Naive thymus-derived CD4-positive, alpha-beta T cell (primary cell): ENCODE data around the gene DNAJC27. TPM values are rescaled to one million over a fixed set of nuclear protein-coding genes. Genes with fewer than 3 reads are reported as not detected.

ENCODE experiments used
- ATAC-seq: fragments of 150-1000 bp; cut with Tn5 transposase; 2 replicates; pipeline ENCODE4 v1.10.0; 2021; ENCODE audit warnings: mild to moderate bottlenecking, moderate library complexity
- CTCF ChIA-PET: fragments of 350-600 bp; sonication (Branson Sonifier 250); formaldehyde crosslinking; loops from one replicate; lab custom pipeline; 2021; ENCODE audit warnings: antibody characterized with exemption; lab: Charles Lee
- POLR2A ChIA-PET: fragments of 350-600 bp; sonication (Branson Sonifier 250); formaldehyde crosslinking; loops from one replicate; lab custom pipeline; 2021; ENCODE audit warnings: antibody characterized with exemption, inconsistent platforms; lab: Charles Lee
- DNase-seq, 9 donors: peaks; one replicate each; pipeline versions ENCODE4 v3.0.0 to v3.0.0-alpha.2; 2020 to 2022; ENCODE audit warnings: mixed read lengths in 1 of 9
- H3K27ac ChIP-seq: one replicate; pipeline ENCODE4 v1.7.0; 2013; ENCODE audit warnings: mild to moderate bottlenecking, low read depth, low read length, moderate library complexity
- H3K27me3 ChIP-seq, 2 donors: one replicate each; pipeline ENCODE4 v1.7.0; 2013; ENCODE audit warnings: low read length in 2 of 2, mild to moderate bottlenecking in 2 of 2, moderate library complexity in 2 of 2; ENCODE audit not compliant: control insufficient read depth in 2 of 2, insufficient read depth in 2 of 2
- H3K36me3 ChIP-seq, 3 experiments: 1 replicate in 2 of 3; 2 replicates in 1 of 3; pipeline ENCODE4 v1.7.0; 2013; ENCODE audit warnings: low read length in 3 of 3, mild to moderate bottlenecking in 3 of 3, moderate library complexity in 1 of 3; ENCODE audit not compliant: insufficient read depth in 3 of 3, control insufficient read depth in 2 of 3
- H3K4me1 ChIP-seq, 2 donors: one replicate each; pipeline ENCODE4 v1.7.0; 2013; ENCODE audit warnings: low read length in 2 of 2, mild to moderate bottlenecking in 2 of 2, moderate library complexity in 1 of 2; ENCODE audit not compliant: control insufficient read depth in 2 of 2, insufficient read depth in 2 of 2
- H3K4me3 ChIP-seq: 2 replicates; pipeline ENCODE4 v1.7.0; 2013; ENCODE audit warnings: mild to moderate bottlenecking, low read length
- H3K9me3 ChIP-seq, 3 experiments: 1 replicate in 2 of 3; 2 replicates in 1 of 3; pipeline ENCODE4 v1.7.0; 2013; ENCODE audit warnings: low read length in 3 of 3; ENCODE audit not compliant: control insufficient read depth in 2 of 3
- H3K27ac Mint-ChIP-seq, 9 donors: one replicate each; pipeline ENCODE4 v1.8.0; 2020 to 2022; ENCODE audit warnings: mixed read lengths in 9 of 9, mild to moderate bottlenecking in 8 of 9, moderate library complexity in 5 of 9, inconsistent platforms in 2 of 9
- H3K27me3 Mint-ChIP-seq, 5 donors: one replicate each; pipeline ENCODE4 v1.8.0; 2021 to 2022; ENCODE audit warnings: mixed read lengths in 5 of 5, mild to moderate bottlenecking in 1 of 5
- H3K36me3 Mint-ChIP-seq, 5 donors: one replicate each; pipeline ENCODE4 v1.8.0; 2020 to 2022; ENCODE audit warnings: mixed read lengths in 5 of 5, mild to moderate bottlenecking in 3 of 5, inconsistent platforms in 1 of 5
- H3K4me1 Mint-ChIP-seq, 7 donors: one replicate each; pipeline ENCODE4 v1.8.0; 2020 to 2022; ENCODE audit warnings: mixed read lengths in 7 of 7, mild to moderate bottlenecking in 3 of 7, inconsistent platforms in 1 of 7
- H3K4me3 Mint-ChIP-seq, 10 donors: one replicate each; pipeline ENCODE4 v1.8.0; 2020 to 2022; ENCODE audit warnings: mild to moderate bottlenecking in 10 of 10, mixed read lengths in 10 of 10, moderate library complexity in 6 of 10, inconsistent platforms in 2 of 10
- H3K9me3 Mint-ChIP-seq, 11 donors: one replicate each; pipeline ENCODE4 v1.8.0; 2020 to 2022; ENCODE audit warnings: mixed read lengths in 11 of 11, mild to moderate bottlenecking in 4 of 11, inconsistent platforms in 1 of 11, moderate library complexity in 1 of 11
- intact Hi-C, 2 donors: fragments of 100-400 bp; cut with micrococcal nuclease; formaldehyde crosslinking; loops; one replicate each; pipeline ENCODE4 v1.15.1; 2023
- polyA plus RNA-seq, 2 donors: library from polyadenylated mRNA; unstranded; fragments of 300-500 nt; fragmentation: Illumina TruSeq; gene quantifications; one replicate each; pipeline ENCODE4 v1.2.3, GENCODE V29; 2021
- total RNA-seq, 6 experiments: library from RNA in 5 of 6; stranded (reverse) in 5 of 6; gene quantifications; 1 replicate in 5 of 6; 2 replicates in 1 of 6; pipeline ENCODE4 v1.2.3 and lab custom pipeline; 2021 to 2026

The DNAJC27 gene
- total and polyA plus RNA-seq, 7 experiments from 2014 or later, result 3.0 to 22.0 (median 16.1) TPM

DNA sequence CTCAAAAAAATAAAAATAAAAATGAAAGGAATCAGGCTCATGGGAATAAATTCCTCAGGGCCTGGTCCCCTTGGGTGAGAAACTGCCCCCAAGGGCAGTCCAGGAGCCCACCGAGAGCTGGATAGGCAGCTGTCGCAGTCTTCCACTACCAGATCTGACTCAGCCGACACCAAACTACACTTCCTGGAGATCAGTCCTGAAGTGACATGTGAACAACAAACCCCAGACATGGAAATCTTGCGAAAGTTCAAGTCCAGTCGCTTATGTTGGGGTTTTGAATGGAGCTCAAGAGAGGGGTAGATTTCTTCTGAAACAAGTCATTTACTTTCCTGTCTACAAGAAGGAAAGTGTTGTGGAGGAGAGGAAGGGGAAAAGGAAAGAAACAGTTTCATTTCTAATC is 64.6 kb downstream of the DNAJC27 start:
- Mint-ChIP-seq H3K27me3 (no peaks in the 10 kb centered on the region), H3K27ac (no peak overlapping the region), H3K9me3 (peaks cover 0 to 5% (median 0%) of the 10 kb centered on the region in 11 donors), H3K36me3 (peaks cover 7 to 38% (median 31%) of the 10 kb centered on the region in 5 donors), H3K4me1 (peaks cover 0 to 17% (median 5%) of the 10 kb centered on the region in 7 donors), H3K4me3 (no peak overlapping the region)
- POLR2A ChIA-PET, result interaction anchor here (0.7 kb wide), 1 partner anchor 307 kb away, joined by 3 read pairs; no protein-coding TSS in a partner anchor
- CTCF ChIA-PET, result no interaction called here
- Histone ChIP-seq H3K9me3 (no peaks in the 10 kb centered on the region), H3K36me3 (no peaks in the 10 kb centered on the region), H3K4me3 (no peak overlapping the region), H3K27me3 (no peaks in the 10 kb centered on the region), H3K4me1 (no peaks in the 10 kb centered on the region), H3K27ac (no peak overlapping the region)
- DNase-seq, result no peak
- ATAC-seq, result no peak
- intact Hi-C loops, result no loop called here

GRCh38 chr2:24906466-24906865 is 65.3 kb downstream of the DNAJC27 start:
- intact Hi-C loops, result no loop called here
- DNase-seq, result no peak
- H3K9me3 ChIP-seq, result no peaks in the 10 kb centered on the region
- Mint-ChIP-seq H3K27me3 (no peaks in the 10 kb centered on the region), H3K36me3 (peaks cover 7 to 35% (median 31%) of the 10 kb centered on the region in 5 donors), H3K4me1 (peaks cover 0 to 17% (median 5%) of the 10 kb centered on the region in 7 donors), H3K4me3 (no peak overlapping the region), H3K9me3 (peaks cover 0 to 5% (median 0%) of the 10 kb centered on the region in 11 donors), H3K27ac (no peak overlapping the region)
- CTCF ChIA-PET, result no interaction called here
- H3K36me3 ChIP-seq, result no peaks in the 10 kb centered on the region
- H3K27ac ChIP-seq, result no peak overlapping the region
- ATAC-seq, result no peak
- POLR2A ChIA-PET, result no interaction called here
- no peak overlapping the region for H3K4me3 ChIP-seq
- no peaks in the 10 kb centered on the region for H3K4me1 ChIP-seq
- no peaks in the 10 kb centered on the region for H3K27me3 ChIP-seq

DNA sequence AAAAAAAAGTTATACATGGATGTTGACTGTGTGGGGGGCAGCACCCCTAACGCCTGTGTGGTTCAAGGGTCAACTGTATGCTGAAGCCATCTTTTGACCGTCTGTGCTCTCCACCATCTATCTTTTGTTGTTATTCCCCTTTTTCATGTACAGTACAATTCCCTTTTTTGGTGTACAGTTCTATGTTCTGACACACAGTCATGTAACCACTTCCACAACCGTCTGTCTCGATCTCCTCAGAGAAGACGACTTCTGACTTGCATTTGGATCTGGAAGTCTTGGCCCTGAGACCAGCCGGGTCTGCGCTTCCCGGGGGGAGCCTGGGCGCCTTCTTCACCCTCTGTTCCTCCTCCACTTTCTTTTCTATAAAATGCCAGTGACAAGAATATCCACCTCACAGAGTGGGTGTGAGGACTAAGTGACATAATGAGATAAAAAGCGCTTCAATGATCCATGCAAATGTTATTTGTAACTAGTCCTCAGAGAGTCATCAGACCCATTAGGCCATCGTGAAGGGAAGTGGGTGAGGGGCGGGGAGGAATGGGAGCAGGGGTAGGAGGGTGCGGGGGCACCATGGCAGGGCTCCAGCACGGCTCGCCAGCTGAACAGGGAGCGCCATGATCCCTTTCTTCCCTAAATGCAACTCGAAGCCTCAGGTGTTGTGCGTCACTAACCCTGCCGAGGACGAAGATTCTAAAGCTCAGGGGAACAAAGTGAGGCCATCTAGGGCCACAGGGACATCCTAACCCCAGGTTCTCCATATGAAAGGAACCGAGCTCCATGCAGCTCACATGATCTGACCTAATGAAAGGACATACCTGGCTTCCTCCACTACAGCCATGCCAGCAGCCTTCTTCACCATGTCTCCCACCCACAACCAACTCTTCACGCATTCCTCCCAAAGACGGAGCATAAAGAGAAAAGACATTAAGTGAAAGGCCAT is 68.3 kb downstream of the DNAJC27 start:
- H3K36me3 ChIP-seq, result no peaks in the 10 kb centered on the region
- no peak overlapping the region for H3K27ac ChIP-seq
- no peaks in the 10 kb centered on the region for H3K4me1 ChIP-seq
- ChIA-PET CTCF (no interaction called here), POLR2A (no interaction called here)
- H3K4me1 Mint-ChIP-seq, result peaks cover 0 to 6% (median 4%) of the 10 kb centered on the region in 7 donors
- no peaks in the 10 kb centered on the region for H3K27me3 ChIP-seq
- H3K4me3 Mint-ChIP-seq, result no peak overlapping the region
- intact Hi-C loops, result no loop called here
- H3K27me3 Mint-ChIP-seq, result no peaks in the 10 kb centered on the region
- H3K9me3 Mint-ChIP-seq, result peaks cover 0 to 5% (median 0%) of the 10 kb centered on the region in 11 donors
- DNase-seq, result no peak
- no peak overlapping the region for H3K4me3 ChIP-seq
- no peak for ATAC-seq
- H3K27ac Mint-ChIP-seq, result no peak overlapping the region
- H3K9me3 ChIP-seq, result no peaks in the 10 kb centered on the region
- peaks cover 7 to 32% (median 29%) of the 10 kb centered on the region in 5 donors for H3K36me3 Mint-ChIP-seq

- POLR2A ChIA-PET, result no interaction called here
- intact Hi-C loops, result no loop called here
- H3K9me3 Mint-ChIP-seq, result peaks cover 12 to 31% (median 24%) of the 10 kb centered on the region in 11 donors
- peaks cover 0 to 6% (median 0%) of the 10 kb centered on the region in 7 donors for H3K4me1 Mint-ChIP-seq
- no peaks in the 10 kb centered on the region for H3K27me3 Mint-ChIP-seq
- peaks cover 20 to 56% (median 50%) of the 10 kb centered on the region in 5 donors for H3K36me3 Mint-ChIP-seq
- H3K9me3 ChIP-seq, result peaks cover 0 to 13% (median 0%) of the 10 kb centered on the region in 3 experiments
- H3K27me3 ChIP-seq, result no peaks in the 10 kb centered on the region
- H3K36me3 ChIP-seq, result no peaks in the 10 kb centered on the region
- H3K27ac Mint-ChIP-seq, result peak overlapping the region in 2 of 9 donors; percentile 13 to 24
- no peak overlapping the region for H3K4me3 Mint-ChIP-seq
- no peak for ATAC-seq
- no peak overlapping the region for H3K27ac ChIP-seq
- H3K4me3 ChIP-seq, result no peak overlapping the region
- no peaks in the 10 kb centered on the region for H3K4me1 ChIP-seq
- no peak for DNase-seq
- CTCF ChIA-PET, result no interaction called here
Measured at GRCh38 chr2:24899361-24899910, 72.3 kb downstream of the DNAJC27 start.

GRCh38 chr2:24898122-24899109 is 73.3 kb downstream of the DNAJC27 start:
- H3K4me3 Mint-ChIP-seq, result no peak overlapping the region
- intact Hi-C loops, result no loop called here
- peaks cover 12 to 39% (median 30%) of the 10 kb centered on the region in 11 donors for H3K9me3 Mint-ChIP-seq
- Histone ChIP-seq H3K9me3 (peaks cover 0 to 13% (median 0%) of the 10 kb centered on the region in 3 experiments), H3K4me1 (no peaks in the 10 kb centered on the region), H3K27ac (no peak overlapping the region), H3K4me3 (no peak overlapping the region), H3K36me3 (no peaks in the 10 kb centered on the region), H3K27me3 (no peaks in the 10 kb centered on the region)
- peaks cover 0 to 6% (median 0%) of the 10 kb centered on the region in 7 donors for H3K4me1 Mint-ChIP-seq
- ChIA-PET CTCF (no interaction called here), POLR2A (no interaction called here)
- H3K27ac Mint-ChIP-seq, result peak overlapping the region in 1 of 9 donors; percentile 24
- peaks cover 19 to 58% (median 47%) of the 10 kb centered on the region in 5 donors for H3K36me3 Mint-ChIP-seq
- no peak for DNase-seq
- no peaks in the 10 kb centered on the region for H3K27me3 Mint-ChIP-seq
- no peak for ATAC-seq

DNA sequence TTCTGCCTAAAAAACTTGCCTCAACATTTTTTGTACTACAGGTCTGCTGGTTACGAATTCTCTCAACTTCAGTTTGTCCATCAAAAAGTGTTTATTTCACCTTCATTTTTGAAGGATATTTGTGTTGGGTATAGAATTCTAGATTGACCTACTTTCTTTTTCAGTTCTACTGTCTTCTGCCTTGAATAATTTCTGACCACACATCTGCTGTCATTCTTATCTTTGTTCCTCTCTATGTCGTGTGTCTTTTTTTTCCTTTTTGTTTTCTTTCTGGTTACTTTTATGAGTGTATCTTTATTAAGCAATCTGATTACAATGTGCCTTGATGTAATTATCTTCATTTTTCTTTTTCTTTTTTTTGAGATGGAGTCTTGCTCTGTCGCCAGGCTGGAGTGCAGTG is 77.0 kb downstream of the DNAJC27 start:
- ChIA-PET POLR2A (no interaction called here), CTCF (no interaction called here)
- Mint-ChIP-seq H3K9me3 (peaks cover 12 to 40% (median 35%) of the 10 kb centered on the region in 11 donors), H3K36me3 (peaks cover 14 to 55% (median 36%) of the 10 kb centered on the region in 5 donors), H3K27ac (no peak overlapping the region), H3K4me3 (no peak overlapping the region), H3K4me1 (peaks cover 0 to 6% (median 0%) of the 10 kb centered on the region in 7 donors), H3K27me3 (no peaks in the 10 kb centered on the region)
- intact Hi-C loops, result no loop called here
- Histone ChIP-seq H3K36me3 (no peaks in the 10 kb centered on the region), H3K4me1 (no peaks in the 10 kb centered on the region), H3K27ac (no peak overlapping the region), H3K9me3 (peaks cover 0 to 13% (median 0%) of the 10 kb centered on the region in 3 experiments), H3K4me3 (no peak overlapping the region), H3K27me3 (no peaks in the 10 kb centered on the region)
- ATAC-seq (no peak), DNase-seq (no peak)
